Caco-2 (cell line): ENCODE data around the gene OR51B6. TPM values are rescaled to one million over a fixed set of nuclear protein-coding genes. Genes with fewer than 3 reads are reported as not detected.

Experiments used
- Bru-seq: library from RNA; stranded (reverse); fragments of 400-500 nt; gene quantifications from one replicate; lab custom pipeline; 2021; lab: Mats Ljungman, UMichigan
- BruChase-seq, 2 experiments: library from RNA; stranded (reverse); fragments of 400-500 nt; gene quantifications; one replicate each; lab custom pipeline; 2021; lab: Mats Ljungman, UMichigan
- BruUV-seq: library from RNA; stranded (reverse); fragments of 400-500 nt; replicated peaks from 2 replicates; lab custom pipeline; 2021; lab: Mats Ljungman, UMichigan
- CTCF ChIA-PET: fragments of 300-600 bp; sonication (Branson Sonifier 250); formaldehyde crosslinking; loops from one replicate; lab custom pipeline; 2022; ENCODE audit warnings: antibody characterized with exemption; lab: Charles Lee
- POLR2A ChIA-PET: fragments of 300-600 bp; sonication (Branson Sonifier 250); formaldehyde crosslinking; loops from one replicate; lab custom pipeline; 2022; ENCODE audit warnings: antibody characterized with exemption; lab: Charles Lee
- DNase-seq, 2 experiments: peaks; one replicate each; pipeline versions ENCODE4 v3.0.0 to v3.0.0-alpha.2; 2020 to 2022
- H3K27me3 ChIP-seq: replicated peaks from 2 replicates; pipeline ENCODE4 v1.6.0; 2011; ENCODE audit warnings: low read length; ENCODE audit not compliant: control insufficient read depth, insufficient read depth
- H3K36me3 ChIP-seq: 2 replicates; pipeline ENCODE4 v1.5.1; 2011; ENCODE audit warnings: low read length; ENCODE audit not compliant: control insufficient read depth, insufficient read depth
- H3K4me1 ChIP-seq: fragments of 250-450 bp; sonication (Bioruptor Pico); 2 replicates; pipeline ENCODE4 v1.5.1; 2020; ENCODE audit warnings: mild to moderate bottlenecking
- H3K4me3 ChIP-seq: 2 replicates; pipeline ENCODE4 v1.5.1; 2011; ENCODE audit warnings: low read depth, mild to moderate bottlenecking, control low read depth, low read length
- H3K9me3 ChIP-seq: fragments of 250-450 bp; sonication (Bioruptor Pico); 2 replicates; pipeline ENCODE4 v1.5.1; 2020; ENCODE audit warnings: mild to moderate bottlenecking, moderate library complexity
- H3K27ac Mint-ChIP-seq: one replicate; pipeline ENCODE4 v1.8.0; 2022; ENCODE audit warnings: mixed read lengths; ENCODE audit not compliant: unreplicated experiment
- H3K27me3 Mint-ChIP-seq: one replicate; pipeline ENCODE4 v1.8.0; 2022; ENCODE audit warnings: mixed read lengths; ENCODE audit not compliant: insufficient read depth, unreplicated experiment
- H3K36me3 Mint-ChIP-seq: one replicate; pipeline ENCODE4 v1.8.0; 2022; ENCODE audit warnings: mild to moderate bottlenecking, mixed read lengths; ENCODE audit not compliant: insufficient read depth, unreplicated experiment
- H3K4me1 Mint-ChIP-seq: one replicate; pipeline ENCODE4 v1.8.0; 2022; ENCODE audit warnings: low read depth, mixed read lengths; ENCODE audit not compliant: unreplicated experiment
- H3K4me3 Mint-ChIP-seq: one replicate; pipeline ENCODE4 v1.8.0; 2022; ENCODE audit warnings: mild to moderate bottlenecking, moderate library complexity, mixed read lengths; ENCODE audit not compliant: unreplicated experiment
- H3K9me3 Mint-ChIP-seq: one replicate; pipeline ENCODE4 v1.8.0; 2022; ENCODE audit warnings: mixed read lengths; ENCODE audit not compliant: unreplicated experiment
- CTCF ChIP-seq, 2 experiments: fragments of 200-600 bp in 1 of 2; IDR thresholded peaks; 1 replicate in 1 of 2; 2 replicates in 1 of 2; pipeline versions ENCODE4 v1.5.1 to v1.8.0; 2011 to 2022; ENCODE audit warnings: antibody characterized with exemption in 1 of 2, control low read depth in 1 of 2, inconsistent platforms in 1 of 2, low read depth in 1 of 2, low read length in 1 of 2, mild to moderate bottlenecking in 1 of 2, moderate library complexity in 1 of 2; ENCODE audit not compliant: insufficient read depth in 1 of 2, severe bottlenecking in 1 of 2, unreplicated experiment in 1 of 2
- intact Hi-C: fragments of 100-400 bp; cut with micrococcal nuclease; formaldehyde crosslinking; loops from one replicate; pipeline ENCODE4 v1.10.0; 2022; ENCODE audit not compliant: unreplicated experiment
- long read RNA-seq: library from polyadenylated mRNA; stranded (forward); transcript quantifications from one replicate; pipeline ENCODE4 v2.0.0, GENCODE V29; 2022
- total RNA-seq: library from RNA; stranded (reverse); gene quantifications from 2 replicates; pipeline ENCODE4 v1.2.3, GENCODE V29; 2022

The OR51B6 gene, protein sequence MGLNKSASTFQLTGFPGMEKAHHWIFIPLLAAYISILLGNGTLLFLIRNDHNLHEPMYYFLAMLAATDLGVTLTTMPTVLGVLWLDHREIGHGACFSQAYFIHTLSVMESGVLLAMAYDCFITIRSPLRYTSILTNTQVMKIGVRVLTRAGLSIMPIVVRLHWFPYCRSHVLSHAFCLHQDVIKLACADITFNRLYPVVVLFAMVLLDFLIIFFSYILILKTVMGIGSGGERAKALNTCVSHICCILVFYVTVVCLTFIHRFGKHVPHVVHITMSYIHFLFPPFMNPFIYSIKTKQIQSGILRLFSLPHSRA
- total RNA-seq (not detected in 2 replicates), Bru-seq, nascent RNA (not detected), BruChase-seq, experiment 1, labeled RNA remaining after a 2-hour chase (not detected), BruChase-seq, experiment 2, labeled RNA remaining after a 6-hour chase (not detected)
- long read RNA-seq, result 0 reads

GRCh38 chr11:5351208-5351607, at the start of gene OR51B6:
OR51B6 (plus strand) TSS chr11:5351508; CDS start chr11:5351508, 0 bp downstream.
- BruUV-seq, result no TSS peak
- H3K36me3 Mint-ChIP-seq, result no peaks in the 10 kb centered on the region
- no peaks in the 10 kb centered on the region for H3K27me3 ChIP-seq
- H3K4me3 Mint-ChIP-seq, result no peak within 1 kb of the TSS
- no peaks in the 10 kb centered on the region for H3K36me3 ChIP-seq
- no peak for TF ChIP-seq CTCF (IDR thresholded peaks at IDR 0.05; ENCODE audit: insufficient read depth in 1 of 2, low read depth in 1 of 2, low read length in 1 of 2, severe bottlenecking in 1 of 2, unreplicated experiment in 1 of 2)
- intact Hi-C loops, result no loop called here
- H3K9me3 Mint-ChIP-seq, result no peaks in the 10 kb centered on the region
- no peaks in the 10 kb centered on the region for H3K4me1 Mint-ChIP-seq
- H3K27me3 Mint-ChIP-seq, result peaks cover 6% of the 10 kb centered on the region
- no peaks in the 10 kb centered on the region for H3K9me3 ChIP-seq
- no peak for DNase-seq
- CTCF ChIA-PET, result no interaction called here
- POLR2A ChIA-PET, result no interaction called here
- no peaks in the 10 kb centered on the region for H3K4me1 ChIP-seq
- no peak within 1 kb of the TSS for H3K4me3 ChIP-seq
- no peak within 1 kb of the TSS for H3K27ac Mint-ChIP-seq

DNA sequence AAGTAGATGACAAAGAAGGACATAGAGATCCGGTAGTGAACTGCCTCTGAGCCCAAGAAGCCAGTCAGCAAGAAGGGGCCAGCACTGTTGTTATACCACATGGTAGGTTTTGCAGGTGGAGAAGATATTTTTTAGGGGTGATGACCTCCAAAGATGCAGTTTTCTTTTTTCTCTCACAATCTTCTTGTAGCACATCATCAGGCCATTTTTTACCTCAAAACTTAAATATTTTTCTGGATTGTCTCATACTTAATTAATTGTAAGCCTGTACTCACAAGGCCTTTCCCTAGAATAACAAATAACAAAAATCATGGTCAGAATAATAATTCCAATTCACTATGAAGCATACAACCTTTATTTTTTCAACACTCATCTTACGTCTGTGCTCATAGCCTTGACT, 49.5 kb upstream of the OR51B6 start, which contains the start of gene OR51B4:
Gene OR51B4 (minus strand): TSS at position 101 of the 400 bp plus-strand sequence. CDS start 0 bp downstream, at position 101.
- H3K36me3 ChIP-seq, result no peaks in the 10 kb centered on the region
- H3K27me3 ChIP-seq, result no peaks in the 10 kb centered on the region
- ChIA-PET POLR2A (no interaction called here), CTCF (no interaction called here)
- peaks cover 19% of the 10 kb centered on the region for H3K27me3 Mint-ChIP-seq
- H3K36me3 Mint-ChIP-seq, result no peaks in the 10 kb centered on the region
- H3K27ac Mint-ChIP-seq, result no peak within 1 kb of the TSS
- H3K4me1 ChIP-seq, result no peaks in the 10 kb centered on the region
- no peak for TF ChIP-seq CTCF (IDR thresholded peaks at IDR 0.05; ENCODE audit: insufficient read depth in 1 of 2, low read depth in 1 of 2, low read length in 1 of 2, severe bottlenecking in 1 of 2, unreplicated experiment in 1 of 2)
- H3K9me3 ChIP-seq, result no peaks in the 10 kb centered on the region
- intact Hi-C loops, result no loop called here
- no peaks in the 10 kb centered on the region for H3K4me1 Mint-ChIP-seq
- no peak within 1 kb of the TSS for H3K4me3 ChIP-seq
- no peak for DNase-seq
- BruUV-seq, result no TSS peak
- H3K4me3 Mint-ChIP-seq, result no peak within 1 kb of the TSS
- H3K9me3 Mint-ChIP-seq, result no peaks in the 10 kb centered on the region

- H3K36me3 Mint-ChIP-seq, result no peaks in the 10 kb centered on the region
- TF ChIP-seq CTCF (IDR thresholded peaks at IDR 0.05; ENCODE audit: insufficient read depth in 1 of 2, low read depth in 1 of 2, low read length in 1 of 2, severe bottlenecking in 1 of 2, unreplicated experiment in 1 of 2), result no peak
- DNase-seq, result no peak
- no TSS peak for BruUV-seq
- H3K36me3 ChIP-seq, result no peaks in the 10 kb centered on the region
- intact Hi-C loops, result no loop called here
- ChIA-PET CTCF (no interaction called here), POLR2A (no interaction called here)
- no peaks in the 10 kb centered on the region for H3K9me3 ChIP-seq
- H3K9me3 Mint-ChIP-seq, result no peaks in the 10 kb centered on the region
- no peak overlapping the region for H3K4me3 Mint-ChIP-seq
- H3K27me3 ChIP-seq, result no peaks in the 10 kb centered on the region
- no peaks in the 10 kb centered on the region for H3K4me1 Mint-ChIP-seq
- H3K27me3 Mint-ChIP-seq, result peaks cover 19% of the 10 kb centered on the region
- H3K4me1 ChIP-seq, result no peaks in the 10 kb centered on the region
- no peak overlapping the region for H3K4me3 ChIP-seq
- H3K27ac Mint-ChIP-seq, result no peak overlapping the region
Observed at GRCh38 chr11:5303626-5304025, 47.7 kb upstream of the OR51B6 start.
